Sigmoid colon (tissue), 7 donors: Measurements from ENCODE around the gene SLC39A11. TPM values are rescaled to one million over a fixed set of nuclear protein-coding genes. Genes with fewer than 3 reads are reported as not detected.

Experiments used
- DNase-seq: peaks from one replicate; pipeline ENCODE4 v3.0.0-alpha.2; 2019
- H3K27ac ChIP-seq, 4 donors: fragments of 200-600 bp; sonication (generic); one replicate each; pipeline ENCODE4 v1.5.1; 2016 to 2019; ENCODE audit warnings: mild to moderate bottlenecking in 1 of 4
- H3K27me3 ChIP-seq, 3 donors: fragments of 200-600 bp; sonication (generic); one replicate each; pipeline ENCODE4 v1.5.1; 2019; ENCODE audit warnings: mild to moderate bottlenecking in 1 of 3
- H3K36me3 ChIP-seq, 4 donors: fragments of 200-600 bp; sonication (generic); one replicate each; pipeline ENCODE4 v1.5.1; 2016 to 2019
- H3K4me1 ChIP-seq, 4 donors: fragments of 200-600 bp; sonication (generic); one replicate each; pipeline ENCODE4 v1.5.1; 2017 to 2019
- H3K4me3 ChIP-seq, 4 donors: fragments of 200-600 bp; sonication (generic); one replicate each; pipeline ENCODE4 v1.5.1; 2017 to 2019; ENCODE audit warnings: mild to moderate bottlenecking in 2 of 4, moderate library complexity in 1 of 4
- H3K9me3 ChIP-seq, 4 donors: fragments of 200-600 bp in 3 of 4; sonication (generic) in 3 of 4; one replicate each; pipeline versions ENCODE4 v1.5.1 to v1.6.1; 2013 to 2019
- EP300 ChIP-seq, 4 donors: sonication (generic); formaldehyde crosslinking; IDR thresholded peaks; one replicate each; pipeline ENCODE4 v1.6.1; 2017; ENCODE audit warnings: antibody characterized with exemption in 4 of 4
- POLR2A ChIP-seq, 2 donors: fragments of 450-650 bp; IDR thresholded peaks; one replicate each; pipeline ENCODE4 v1.6.1; 2016; ENCODE audit warnings: antibody characterized with exemption in 2 of 2, mild to moderate bottlenecking in 2 of 2, moderate library complexity in 2 of 2
- POLR2AphosphoS5 ChIP-seq, 4 donors: sonication (generic); formaldehyde crosslinking; IDR thresholded peaks; one replicate each; pipeline ENCODE4 v1.6.1; 2017; ENCODE audit warnings: antibody characterized with exemption in 4 of 4
- WGBS, 2 donors: extraction: QIAGEN DNeasy Blood & Tissue Kit; methylation state at CpG; one replicate each; pipeline ENCODE4 v1.1.7; 2013; 5-methylcytosine and 5-hydroxymethylcytosine counted together
- intact Hi-C: fragments of 100-400 bp; cut with DNase I; formaldehyde crosslinking; loops from one replicate; pipeline ENCODE4 v1.15.1; 2023
- polyA plus RNA-seq, 3 donors: library from polyadenylated mRNA; stranded (reverse); fragments of 200-250 nt; gene quantifications; one replicate each; pipeline ENCODE4 v1.2.3, GENCODE V29; 2013
- total RNA-seq, 4 donors: library from RNA; depleted of rRNA; stranded (reverse); fragments of >200 nt; gene quantifications; one replicate each; pipeline ENCODE4 v1.1.0, GENCODE V29; 2016
- TF ChIP-seq, protein P1 (sequence below), 4 experiments: fragments of 450-650 bp in 3 of 4; fragments of 200-600 bp in 1 of 4; IDR thresholded peaks; one replicate each; pipeline ENCODE4 v1.5.1; 2016 to 2019; ENCODE audit warnings: antibody characterized with exemption in 4 of 4, mild to moderate bottlenecking in 3 of 4, moderate library complexity in 2 of 4
- donor health status: healthy with polysubstance abuse.
- donor health status: Bipolar disorder and iron deficiency.
- donor health status: healthy.

Gene SLC39A11
- total and polyA plus RNA-seq, 7 donors: 7.6 to 16.4 (median 8.4) TPM

DNA sequence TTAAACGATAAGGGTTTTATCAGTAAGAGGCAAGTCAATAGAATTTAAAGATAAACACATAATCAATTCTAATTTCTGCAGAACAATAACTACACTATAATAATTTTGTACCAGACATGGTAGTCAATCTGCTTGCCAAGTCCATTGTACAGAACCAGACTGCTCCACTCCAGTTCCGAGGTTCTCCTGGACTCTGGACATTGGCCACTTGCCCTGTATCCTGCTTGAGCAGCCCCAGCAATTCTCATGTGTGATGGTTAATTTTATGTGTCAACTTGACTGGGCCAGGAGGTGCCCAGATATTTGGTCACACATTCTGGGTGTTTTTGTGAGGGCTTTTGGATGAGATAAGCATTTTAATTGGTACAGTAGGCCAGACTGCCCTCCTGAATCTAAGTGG, 384.6 kb downstream of the SLC39A11 start:
- peaks cover 0 to 2% (median 0%) of the 10 kb centered on the region in 4 donors for H3K36me3 ChIP-seq
- no peak overlapping the region for H3K27ac ChIP-seq
- TF ChIP-seq, protein P1, sequence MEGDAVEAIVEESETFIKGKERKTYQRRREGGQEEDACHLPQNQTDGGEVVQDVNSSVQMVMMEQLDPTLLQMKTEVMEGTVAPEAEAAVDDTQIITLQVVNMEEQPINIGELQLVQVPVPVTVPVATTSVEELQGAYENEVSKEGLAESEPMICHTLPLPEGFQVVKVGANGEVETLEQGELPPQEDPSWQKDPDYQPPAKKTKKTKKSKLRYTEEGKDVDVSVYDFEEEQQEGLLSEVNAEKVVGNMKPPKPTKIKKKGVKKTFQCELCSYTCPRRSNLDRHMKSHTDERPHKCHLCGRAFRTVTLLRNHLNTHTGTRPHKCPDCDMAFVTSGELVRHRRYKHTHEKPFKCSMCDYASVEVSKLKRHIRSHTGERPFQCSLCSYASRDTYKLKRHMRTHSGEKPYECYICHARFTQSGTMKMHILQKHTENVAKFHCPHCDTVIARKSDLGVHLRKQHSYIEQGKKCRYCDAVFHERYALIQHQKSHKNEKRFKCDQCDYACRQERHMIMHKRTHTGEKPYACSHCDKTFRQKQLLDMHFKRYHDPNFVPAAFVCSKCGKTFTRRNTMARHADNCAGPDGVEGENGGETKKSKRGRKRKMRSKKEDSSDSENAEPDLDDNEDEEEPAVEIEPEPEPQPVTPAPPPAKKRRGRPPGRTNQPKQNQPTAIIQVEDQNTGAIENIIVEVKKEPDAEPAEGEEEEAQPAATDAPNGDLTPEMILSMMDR (IDR thresholded peaks at IDR 0.05): no peak
- TF ChIP-seq EP300 (IDR thresholded peaks at IDR 0.05) (no peak), POLR2A (IDR thresholded peaks at IDR 0.05) (no peak), POLR2AphosphoS5 (IDR thresholded peaks at IDR 0.05) (no peak)
- WGBS, 2 donors: 85 to 94% methylated on average over 2 of the region's 2 CpGs
- H3K4me1 ChIP-seq: no peaks in the 10 kb centered on the region
- peaks cover 0 to 12% (median 5%) of the 10 kb centered on the region in 4 donors for H3K9me3 ChIP-seq
- intact Hi-C loops: no loop called here
- H3K27me3 ChIP-seq: no peaks in the 10 kb centered on the region
- DNase-seq: no peak
- no peak overlapping the region for H3K4me3 ChIP-seq

DNA sequence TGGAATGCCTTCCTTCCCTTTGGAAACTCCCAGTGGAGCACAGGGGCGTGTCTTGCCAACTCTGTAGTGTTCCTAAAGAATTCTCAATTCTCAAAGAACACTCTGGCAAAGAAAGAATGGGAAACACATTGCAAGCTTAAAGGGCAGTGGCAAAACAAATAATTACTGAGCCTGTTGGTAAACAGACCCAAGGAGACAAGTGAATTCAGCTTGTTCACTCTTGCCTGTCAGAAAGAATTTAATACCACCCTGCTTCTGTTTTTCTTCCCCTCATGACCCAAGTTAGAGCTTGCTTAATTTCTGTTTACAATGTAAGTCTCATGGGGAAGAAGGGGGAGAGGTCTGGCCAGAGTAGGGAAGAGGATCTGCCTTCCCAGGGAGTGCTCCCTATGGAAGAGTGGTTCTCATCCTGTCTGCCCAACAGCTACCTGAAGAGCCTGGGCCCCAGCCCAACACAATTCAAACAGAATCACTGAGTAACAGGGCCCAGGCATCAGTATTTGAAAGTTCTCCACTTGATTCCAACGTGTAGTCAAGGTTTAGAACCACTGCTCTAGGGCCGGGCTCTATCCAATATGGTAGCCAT, 386.0 kb downstream of the SLC39A11 start:
- Histone ChIP-seq H3K9me3 (peaks cover 0 to 11% (median 5%) of the 10 kb centered on the region in 4 donors), H3K36me3 (peaks cover 0 to 2% (median 0%) of the 10 kb centered on the region in 4 donors), H3K4me1 (no peaks in the 10 kb centered on the region), H3K27ac (no peak overlapping the region), H3K27me3 (no peaks in the 10 kb centered on the region), H3K4me3 (no peak overlapping the region)
- intact Hi-C loops: no loop called here
- WGBS, 2 donors: 86 to 87% methylated on average over 3 of the region's 3 CpGs
- DNase-seq: no peak
- TF ChIP-seq EP300 (IDR thresholded peaks at IDR 0.05): no peak
- TF ChIP-seq POLR2A (IDR thresholded peaks at IDR 0.05): no peak
- TF ChIP-seq, protein P1 (IDR thresholded peaks at IDR 0.05): no peak
- no peak for TF ChIP-seq POLR2AphosphoS5 (IDR thresholded peaks at IDR 0.05)

DNA sequence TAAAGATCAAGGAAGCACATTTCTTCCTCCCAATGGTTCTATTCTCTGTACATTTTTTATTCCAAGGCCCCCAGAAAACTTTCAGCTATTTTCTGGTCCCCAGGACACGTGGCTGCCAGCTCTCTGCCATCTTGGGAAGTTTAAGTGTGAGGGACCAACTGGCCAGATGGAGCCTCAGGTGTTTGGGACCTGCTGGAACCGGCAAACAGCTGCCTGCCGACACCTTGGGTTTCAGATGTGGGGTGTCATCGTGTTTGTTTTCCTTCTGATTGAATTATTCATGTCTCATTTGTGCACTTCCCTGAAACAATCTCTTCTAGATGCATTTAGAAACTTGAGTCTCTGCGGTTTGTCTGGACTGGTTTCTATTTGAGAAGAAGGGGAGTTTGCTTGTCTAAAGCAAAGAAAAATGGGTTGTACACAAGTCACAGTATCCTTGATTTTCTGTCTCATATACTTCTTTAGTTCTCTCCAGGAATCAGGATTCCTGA, 386.5 kb downstream of the SLC39A11 start:
- intact Hi-C loops: no loop called here
- TF ChIP-seq POLR2A (IDR thresholded peaks at IDR 0.05) (no peak), POLR2AphosphoS5 (IDR thresholded peaks at IDR 0.05) (no peak), EP300 (IDR thresholded peaks at IDR 0.05) (no peak)
- TF ChIP-seq, protein P1 (IDR thresholded peaks at IDR 0.05): no peak

DNA sequence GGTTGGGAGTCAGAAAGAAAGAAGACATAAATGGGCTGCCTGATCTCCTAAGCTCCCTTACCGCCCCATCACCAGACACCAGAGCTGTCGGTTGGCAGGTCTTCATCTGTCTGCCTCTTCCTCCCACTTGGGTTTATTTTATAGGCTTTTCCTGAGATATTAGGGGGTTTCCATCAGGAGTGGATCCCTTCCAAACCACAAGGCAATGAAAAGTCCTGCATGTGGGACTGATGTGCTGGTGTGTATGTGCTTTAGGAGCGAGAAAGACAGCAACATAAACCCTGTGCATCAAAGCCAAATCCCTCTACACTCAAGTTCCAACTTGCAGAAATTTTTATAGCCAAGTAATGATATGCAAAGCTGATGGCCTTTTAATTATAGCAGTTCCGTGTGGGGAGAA, 389.5 kb downstream of the SLC39A11 start:
- no peaks in the 10 kb centered on the region for H3K9me3 ChIP-seq
- no peaks in the 10 kb centered on the region for H3K27me3 ChIP-seq
- H3K4me3 ChIP-seq: no peak overlapping the region
- intact Hi-C loops: no loop called here
- WGBS, 2 donors: 84 to 90% methylated on average over 4 of the region's 4 CpGs
- no peak overlapping the region for H3K27ac ChIP-seq
- DNase-seq: no peak
- no peaks in the 10 kb centered on the region for H3K36me3 ChIP-seq
- H3K4me1 ChIP-seq: no peaks in the 10 kb centered on the region
- TF ChIP-seq, protein P1 (IDR thresholded peaks at IDR 0.05): no peak
- TF ChIP-seq POLR2A (IDR thresholded peaks at IDR 0.05) (no peak), POLR2AphosphoS5 (IDR thresholded peaks at IDR 0.05) (no peak), EP300 (IDR thresholded peaks at IDR 0.05) (no peak)

More for the DNA sequence above, 386.5 kb downstream of the SLC39A11 start:
- WGBS, 2 donors: 85 to 87% methylated on average over 5 of the region's 5 CpGs
- DNase-seq: no peak
- H3K36me3 ChIP-seq: peaks cover 0 to 2% (median 0%) of the 10 kb centered on the region in 4 donors
- no peaks in the 10 kb centered on the region for H3K27me3 ChIP-seq
- no peak overlapping the region for H3K4me3 ChIP-seq
- no peak overlapping the region for H3K27ac ChIP-seq
- no peaks in the 10 kb centered on the region for H3K4me1 ChIP-seq
- H3K9me3 ChIP-seq: peaks cover 0 to 5% (median 2%) of the 10 kb centered on the region in 4 donors
